GM21381 (cell line): ENCODE measurements around the gene NELFCD.
A peak's percentile ranks its signal among the peaks of the same experiment; 100 is the strongest.
"Not testable (repeated sequence)": the region's sequence is repeated elsewhere in the genome, so short reads cannot be mapped to it uniquely, and the experiment has no call there.

Experiments
- ATAC-seq: cut with Tn5 transposase; IDR thresholded peaks from one replicate; pipeline ENCODE4 v1.9.1; 2021; ENCODE audit warnings: mild to moderate bottlenecking, moderate library complexity; ENCODE audit not compliant: unreplicated experiment

The NELFCD gene, protein sequence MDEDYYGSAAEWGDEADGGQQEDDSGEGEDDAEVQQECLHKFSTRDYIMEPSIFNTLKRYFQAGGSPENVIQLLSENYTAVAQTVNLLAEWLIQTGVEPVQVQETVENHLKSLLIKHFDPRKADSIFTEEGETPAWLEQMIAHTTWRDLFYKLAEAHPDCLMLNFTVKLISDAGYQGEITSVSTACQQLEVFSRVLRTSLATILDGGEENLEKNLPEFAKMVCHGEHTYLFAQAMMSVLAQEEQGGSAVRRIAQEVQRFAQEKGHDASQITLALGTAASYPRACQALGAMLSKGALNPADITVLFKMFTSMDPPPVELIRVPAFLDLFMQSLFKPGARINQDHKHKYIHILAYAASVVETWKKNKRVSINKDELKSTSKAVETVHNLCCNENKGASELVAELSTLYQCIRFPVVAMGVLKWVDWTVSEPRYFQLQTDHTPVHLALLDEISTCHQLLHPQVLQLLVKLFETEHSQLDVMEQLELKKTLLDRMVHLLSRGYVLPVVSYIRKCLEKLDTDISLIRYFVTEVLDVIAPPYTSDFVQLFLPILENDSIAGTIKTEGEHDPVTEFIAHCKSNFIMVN

DNA sequence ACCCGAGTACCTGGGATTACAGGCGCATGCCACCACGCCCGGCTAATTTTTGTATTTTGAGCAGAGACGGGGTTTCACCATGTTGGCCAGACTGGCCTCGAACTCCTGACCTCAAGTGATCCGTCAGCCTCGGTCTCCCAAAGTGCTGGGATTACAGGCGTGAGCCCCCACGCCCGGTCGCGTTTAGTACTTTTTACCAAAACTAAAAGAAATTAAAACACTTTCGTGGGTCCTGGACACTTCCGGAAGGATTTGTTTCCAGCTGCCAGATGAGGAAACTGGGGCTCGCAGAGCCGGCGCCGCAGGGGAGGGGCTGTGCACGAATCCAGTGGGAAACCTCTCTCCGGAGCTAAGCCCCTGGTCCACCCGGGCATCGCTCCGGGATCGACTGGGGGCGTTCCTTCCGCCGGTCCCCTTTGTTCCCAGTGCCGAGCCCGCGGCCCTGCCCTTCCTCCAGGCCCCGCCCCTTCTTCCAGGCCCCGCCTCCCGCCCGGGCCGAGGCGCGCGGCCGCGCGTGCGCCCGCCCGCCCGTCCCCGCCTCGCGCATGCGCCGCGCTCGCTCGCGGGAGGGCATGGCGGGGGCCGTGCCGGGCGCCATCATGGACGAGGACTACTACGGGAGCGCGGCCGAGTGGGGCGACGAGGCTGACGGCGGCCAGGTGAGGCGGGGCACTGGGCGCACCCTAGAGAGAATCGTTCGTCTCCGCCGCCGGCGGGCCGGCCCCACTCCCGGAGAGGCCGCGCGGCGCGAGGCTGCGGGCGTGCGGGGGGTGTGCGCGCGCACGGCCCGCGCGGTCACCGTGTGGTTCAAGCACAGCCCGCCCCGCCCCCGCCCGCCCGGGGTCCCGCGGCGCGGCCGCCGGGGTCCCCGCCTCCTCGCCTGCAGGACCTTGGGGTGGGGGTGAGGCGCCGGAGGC is at the start of gene NELFCD:
NELFCD (plus strand) TSS at position 546 of the 917 bp plus-strand sequence; CDS start at position 600, 54 bp downstream.
- peak; percentile 72 for ATAC-seq

DNA sequence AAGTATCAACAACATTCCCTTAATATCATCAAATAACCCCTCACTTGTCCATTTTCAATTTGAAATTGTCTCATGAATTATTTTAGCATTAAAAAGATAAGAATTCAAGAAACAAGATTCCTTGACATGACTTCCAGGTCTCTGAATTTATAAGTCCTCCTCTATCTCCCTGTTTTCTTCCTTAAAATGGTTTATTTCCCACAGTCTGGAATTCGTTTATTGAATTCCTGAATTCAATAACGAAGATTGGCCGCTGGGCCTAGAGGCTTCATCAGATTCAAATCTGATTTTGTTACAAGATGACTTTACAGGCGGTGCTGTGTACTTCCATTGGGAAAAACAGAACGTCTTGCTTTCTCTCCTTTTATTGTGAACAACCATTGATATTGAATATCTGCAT is 48.9 kb upstream of the NELFCD start:
- no peak for ATAC-seq

DNA sequence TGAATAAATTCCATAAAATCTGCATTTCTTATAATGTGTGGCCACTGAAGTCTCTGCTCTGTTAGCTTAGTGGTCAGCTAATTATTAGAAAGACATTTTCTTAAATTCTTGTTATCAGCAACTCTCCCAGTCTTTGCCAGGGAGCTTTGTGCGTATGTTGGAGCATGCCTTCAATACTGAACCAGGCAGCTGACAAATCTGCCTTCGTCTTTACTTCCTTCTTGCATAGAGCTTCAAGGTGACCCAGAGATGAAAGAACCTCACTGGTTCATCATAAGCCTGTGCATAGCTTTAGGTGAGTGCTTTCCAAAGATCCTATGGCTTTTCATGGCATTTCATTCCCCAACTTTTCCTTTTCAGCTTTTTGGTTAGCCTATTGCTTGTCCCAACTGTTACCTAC is 43.0 kb upstream of the NELFCD start:
- ATAC-seq: no peak

DNA sequence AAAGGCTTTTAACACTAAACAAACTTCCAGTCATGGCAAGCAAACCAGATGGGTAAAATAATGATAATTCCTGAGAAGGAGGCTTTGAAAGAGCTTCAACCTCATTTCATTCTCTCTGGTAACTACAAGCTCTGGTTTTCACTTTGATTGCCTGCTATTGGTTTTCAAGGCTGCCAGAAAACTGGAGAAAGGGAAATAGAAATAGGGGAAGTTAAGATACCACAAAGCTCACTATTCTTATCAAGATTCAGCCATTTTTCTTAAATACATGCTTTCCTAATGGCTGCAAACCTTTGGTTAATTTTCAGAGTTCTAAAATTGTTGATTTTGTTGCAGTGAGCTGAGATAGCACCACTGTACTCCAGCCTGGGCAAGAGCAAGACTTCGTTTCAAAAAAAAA is 42.5 kb upstream of the NELFCD start:
- no peak for ATAC-seq

DNA sequence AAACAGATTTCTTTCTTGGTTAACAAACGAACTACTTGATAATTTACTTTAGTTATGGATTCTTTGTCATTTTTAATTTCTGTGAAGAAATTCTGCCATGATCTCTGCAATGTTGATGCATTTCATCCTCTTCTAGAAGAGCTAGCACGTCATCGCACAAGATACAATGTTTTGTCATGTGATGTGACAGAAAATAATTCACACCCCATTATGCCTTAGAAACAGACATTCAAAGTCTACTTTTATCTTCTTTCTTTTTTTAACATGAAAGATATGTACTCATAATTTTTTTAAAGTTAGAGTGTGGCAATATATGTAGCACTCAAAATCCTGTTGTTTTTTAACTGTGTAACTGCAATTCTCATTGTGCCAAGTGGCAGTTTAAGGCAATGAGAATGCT is 39.6 kb upstream of the NELFCD start:
- ATAC-seq: no peak

DNA sequence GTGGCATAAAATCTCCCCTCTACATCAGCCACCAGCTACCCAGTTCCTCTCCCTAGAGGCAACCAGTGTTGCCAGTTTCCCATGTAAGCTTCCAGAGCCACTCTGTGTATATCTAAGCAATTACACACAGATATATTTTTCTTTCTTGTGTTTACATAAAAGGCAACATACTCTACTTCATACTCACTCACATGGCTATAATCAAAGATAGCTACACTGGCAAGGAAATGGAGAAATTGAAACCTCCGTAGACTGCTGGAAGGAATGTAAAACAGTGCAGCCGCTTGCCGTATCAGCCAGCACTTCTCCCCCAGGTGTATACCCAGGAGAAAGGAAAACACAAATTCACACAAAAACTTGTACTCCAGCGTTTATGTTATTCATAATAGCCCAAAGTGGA is 38.5 kb upstream of the NELFCD start:
- ATAC-seq: no peak

DNA sequence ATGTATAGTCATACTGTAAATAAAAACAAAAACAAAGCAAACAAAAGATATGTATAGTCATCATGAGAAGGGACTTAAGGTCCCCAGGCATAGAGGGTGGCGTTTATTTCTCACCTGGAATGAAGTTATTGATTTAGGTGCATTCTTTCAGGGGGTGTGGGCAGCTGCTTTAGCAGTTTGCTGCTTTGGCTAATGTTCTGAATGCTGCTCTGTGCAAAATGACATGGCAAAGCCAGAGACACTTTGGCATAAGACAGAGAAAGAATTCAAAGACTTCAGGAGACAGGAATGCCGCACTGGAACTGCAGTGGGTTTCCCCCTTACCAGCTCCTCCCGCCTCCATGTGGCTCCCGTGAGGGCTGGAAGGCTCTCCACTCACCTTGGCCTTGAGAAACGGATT is 36.4 kb upstream of the NELFCD start:
- ATAC-seq: no peak

DNA sequence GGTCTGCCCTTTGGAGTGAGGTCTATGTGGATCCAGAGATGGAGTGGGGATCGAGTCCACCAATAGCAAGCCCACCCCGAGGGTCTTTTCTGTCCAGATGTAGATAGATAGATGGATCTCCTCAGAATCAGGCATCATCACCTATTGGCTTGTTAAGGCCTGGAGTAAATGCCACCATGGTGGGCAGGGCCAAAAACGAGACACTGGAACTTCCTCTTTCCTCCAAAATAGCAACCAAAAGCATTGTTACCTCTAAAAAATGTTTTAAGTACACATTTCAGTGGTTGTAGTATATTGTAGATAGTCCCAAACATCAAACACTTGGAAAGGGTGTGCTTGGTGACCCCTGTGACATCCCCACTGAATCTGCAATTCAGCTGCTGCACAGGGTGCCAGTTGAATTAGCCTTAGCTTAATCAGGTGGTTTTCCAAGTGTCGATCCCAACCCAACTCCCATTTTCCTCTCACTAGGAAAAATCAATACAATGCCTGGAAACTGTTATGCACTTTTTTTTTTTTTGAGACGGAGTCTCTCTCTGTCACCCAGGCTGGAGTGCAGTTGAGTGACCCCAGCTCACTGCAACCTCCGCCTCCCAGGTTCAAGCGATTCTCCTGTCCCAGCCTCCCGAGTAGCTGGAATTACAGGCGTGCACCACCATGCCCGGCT is 35.0 kb upstream of the NELFCD start:
- ATAC-seq: no peak

DNA sequence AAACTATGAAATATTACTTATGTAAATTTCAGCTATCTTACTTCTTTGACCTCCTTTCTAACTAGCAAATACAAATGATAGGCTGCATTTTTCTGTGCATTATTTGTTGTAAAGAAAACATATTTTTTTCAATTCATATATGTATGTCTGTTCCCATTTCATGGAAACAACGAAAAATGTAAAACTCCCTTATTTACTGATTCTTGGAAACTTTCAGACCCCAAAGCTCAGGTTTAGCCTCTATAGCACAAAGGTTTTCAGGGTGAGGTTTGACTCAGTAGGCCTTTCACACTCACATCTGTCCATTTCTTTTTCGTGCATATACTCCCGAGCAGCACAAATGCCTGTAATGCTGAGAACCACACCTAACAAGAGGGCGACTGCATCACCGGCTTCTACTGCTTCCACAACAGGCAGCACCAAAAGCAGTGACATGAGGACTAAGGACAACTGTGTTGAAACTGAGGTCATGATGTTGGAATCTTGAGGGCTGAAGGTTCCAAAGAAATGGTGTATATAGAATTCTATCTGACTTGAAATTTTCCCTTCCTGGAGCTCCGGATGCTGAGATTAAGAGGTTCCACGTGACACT is 33.2 kb upstream of the NELFCD start:
- ATAC-seq: not testable (repeated sequence)

DNA sequence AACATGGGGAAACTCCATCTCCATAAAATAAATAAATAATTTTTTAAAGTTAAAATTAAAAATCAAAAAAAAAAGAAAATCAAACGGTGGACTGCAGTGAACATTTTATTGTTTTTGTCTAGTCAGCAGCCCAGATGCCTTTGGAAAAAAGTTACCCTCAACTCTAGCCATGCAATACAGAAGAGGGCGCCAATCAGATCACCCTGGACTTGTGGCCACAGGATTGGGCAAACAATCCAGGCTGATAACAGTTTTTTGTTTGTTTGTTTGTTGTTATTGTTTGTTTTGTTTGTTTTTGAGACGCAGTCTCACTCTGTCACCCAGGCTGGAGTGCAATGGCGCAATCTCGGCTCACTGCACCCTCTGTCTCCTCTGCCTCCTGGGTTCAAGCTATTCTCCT is 30.5 kb upstream of the NELFCD start:
- ATAC-seq: no peak

DNA sequence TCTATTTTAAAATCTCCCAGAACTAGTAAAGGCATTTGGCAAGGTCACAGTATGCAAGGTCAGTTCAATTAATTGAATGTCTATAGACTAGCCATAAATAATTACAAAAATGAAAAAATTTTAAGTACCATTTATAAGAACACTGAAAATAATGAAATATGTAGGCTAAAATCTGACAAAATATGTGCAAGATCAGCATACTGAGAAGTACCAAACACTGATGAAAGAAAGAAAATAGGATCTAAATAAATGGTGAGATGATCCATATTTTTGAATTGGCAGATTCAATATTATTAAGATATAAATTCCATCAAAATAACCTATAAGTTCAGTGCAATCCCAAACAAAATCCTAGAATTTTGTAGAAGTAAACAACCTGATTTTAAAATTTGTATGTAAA is 28.0 kb upstream of the NELFCD start:
- no peak for ATAC-seq

DNA sequence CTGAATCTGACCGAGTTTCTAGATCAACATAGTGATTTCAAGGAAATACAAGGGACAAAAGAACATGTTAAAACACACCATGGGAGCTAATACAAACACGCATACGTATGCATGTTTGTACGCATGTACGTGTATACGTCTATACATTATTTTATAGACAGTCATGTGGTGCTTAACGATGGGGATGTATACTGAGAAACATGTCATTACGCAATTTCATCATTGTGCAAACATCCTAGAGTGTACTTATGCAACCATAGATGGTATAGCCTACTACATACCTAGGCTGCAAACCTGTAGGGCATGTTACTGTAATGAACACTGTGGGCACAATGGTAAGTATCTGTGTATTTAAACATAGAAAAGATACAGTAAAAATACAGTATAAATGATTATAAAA is 25.0 kb upstream of the NELFCD start:
- no peak for ATAC-seq

DNA sequence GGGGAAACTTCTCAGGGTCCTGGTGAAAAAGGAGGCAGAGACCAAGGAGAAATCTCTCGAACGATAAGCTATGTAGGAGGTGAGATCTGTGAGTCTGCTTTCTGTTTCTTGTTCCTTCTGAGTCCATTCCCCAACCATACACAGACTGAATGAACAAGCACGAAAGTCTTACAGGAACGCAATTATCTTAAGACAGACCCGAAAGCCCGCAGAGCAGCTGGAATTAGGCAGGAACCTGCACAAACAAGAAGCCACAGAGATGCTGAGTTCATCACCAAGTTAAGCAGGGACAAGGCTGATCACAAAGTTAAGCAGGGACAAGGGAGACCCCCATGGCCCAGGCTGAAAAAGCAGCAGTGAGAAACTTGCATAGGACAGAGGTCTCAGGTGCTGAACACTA is 21.4 kb upstream of the NELFCD start:
- no peak for ATAC-seq

DNA sequence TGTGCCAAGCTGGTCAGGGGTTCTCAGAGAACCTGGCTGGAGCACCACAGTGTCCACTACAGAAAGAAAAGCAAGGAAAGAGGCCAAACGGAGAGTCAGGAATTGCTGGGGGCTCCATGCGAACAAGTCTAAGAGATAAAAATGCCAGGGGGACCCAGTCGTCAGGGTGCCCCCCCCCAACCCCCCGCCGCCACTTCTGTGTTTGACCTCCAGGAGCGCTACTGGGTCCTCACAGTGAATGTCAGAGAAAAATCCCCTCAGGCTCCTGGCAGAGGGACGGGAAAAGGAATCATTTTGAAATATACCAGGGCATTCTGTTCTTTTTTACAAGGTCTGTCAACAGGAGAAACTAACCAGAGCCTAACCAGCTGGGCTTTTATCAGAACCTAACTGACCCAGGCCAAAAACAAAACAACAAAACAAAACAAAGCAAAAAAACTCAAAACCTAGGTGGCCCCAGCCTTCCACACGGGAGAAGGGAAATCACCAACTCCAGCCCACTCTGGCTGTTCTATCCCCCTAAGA is 17.9 kb upstream of the NELFCD start:
- no peak for ATAC-seq

DNA sequence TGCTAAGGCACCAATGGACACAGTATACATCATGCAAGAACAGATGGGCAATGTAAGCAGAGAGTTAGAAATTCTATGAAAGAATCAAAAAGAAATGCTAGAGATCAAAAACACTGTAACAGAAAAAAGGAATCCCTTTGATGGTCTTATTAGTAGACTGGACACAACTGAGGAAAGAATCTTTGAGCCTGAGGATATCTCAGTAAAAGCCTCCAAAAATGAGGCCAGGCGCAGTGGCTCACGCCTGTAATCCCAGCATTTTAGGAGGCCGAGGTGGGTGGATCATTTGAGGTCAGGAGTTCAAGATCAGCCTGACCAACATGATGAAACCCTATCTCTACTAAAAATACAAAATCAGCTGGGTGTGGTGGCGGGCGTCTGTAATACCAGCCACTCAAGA is 17.1 kb upstream of the NELFCD start:
- not testable (repeated sequence) for ATAC-seq

DNA sequence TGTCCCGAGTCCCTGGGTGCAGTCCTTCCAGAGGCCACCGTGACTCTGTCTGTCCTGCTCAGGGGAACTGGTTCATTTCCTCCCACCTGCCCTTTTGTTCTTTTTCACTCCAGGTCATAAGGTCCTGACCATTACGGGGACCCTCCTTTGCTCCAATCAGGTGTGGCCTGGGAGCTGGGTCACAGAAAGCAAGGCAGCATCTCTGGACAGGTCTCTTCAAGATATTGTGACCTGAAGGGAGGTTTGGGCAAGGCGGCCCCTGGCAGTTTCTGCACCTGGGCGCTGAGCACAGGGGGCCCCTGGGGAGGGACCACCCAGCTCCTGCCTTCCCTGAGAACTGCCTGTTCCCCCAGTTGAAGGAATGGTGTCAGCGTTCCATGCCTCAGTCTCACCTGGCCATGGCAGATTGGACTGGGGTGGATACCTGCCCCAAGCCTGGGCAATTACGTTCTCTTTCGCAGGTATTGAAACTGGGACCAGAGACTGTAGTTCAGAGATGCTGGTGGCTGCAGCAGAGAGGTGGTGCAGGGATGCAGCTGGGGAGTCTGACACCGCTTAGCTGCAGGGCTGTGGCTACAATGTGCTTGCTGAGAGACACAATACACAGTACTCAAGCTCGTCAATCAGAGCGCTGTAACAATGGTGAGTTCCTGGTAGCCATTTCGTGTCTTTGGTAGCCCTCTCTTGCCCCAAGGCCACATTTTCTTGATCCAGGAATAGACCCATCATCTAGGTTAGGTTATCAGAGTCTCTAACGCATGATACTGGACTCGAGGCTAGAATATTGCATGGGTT is 15.6 kb upstream of the NELFCD start:
- ATAC-seq: no peak

DNA sequence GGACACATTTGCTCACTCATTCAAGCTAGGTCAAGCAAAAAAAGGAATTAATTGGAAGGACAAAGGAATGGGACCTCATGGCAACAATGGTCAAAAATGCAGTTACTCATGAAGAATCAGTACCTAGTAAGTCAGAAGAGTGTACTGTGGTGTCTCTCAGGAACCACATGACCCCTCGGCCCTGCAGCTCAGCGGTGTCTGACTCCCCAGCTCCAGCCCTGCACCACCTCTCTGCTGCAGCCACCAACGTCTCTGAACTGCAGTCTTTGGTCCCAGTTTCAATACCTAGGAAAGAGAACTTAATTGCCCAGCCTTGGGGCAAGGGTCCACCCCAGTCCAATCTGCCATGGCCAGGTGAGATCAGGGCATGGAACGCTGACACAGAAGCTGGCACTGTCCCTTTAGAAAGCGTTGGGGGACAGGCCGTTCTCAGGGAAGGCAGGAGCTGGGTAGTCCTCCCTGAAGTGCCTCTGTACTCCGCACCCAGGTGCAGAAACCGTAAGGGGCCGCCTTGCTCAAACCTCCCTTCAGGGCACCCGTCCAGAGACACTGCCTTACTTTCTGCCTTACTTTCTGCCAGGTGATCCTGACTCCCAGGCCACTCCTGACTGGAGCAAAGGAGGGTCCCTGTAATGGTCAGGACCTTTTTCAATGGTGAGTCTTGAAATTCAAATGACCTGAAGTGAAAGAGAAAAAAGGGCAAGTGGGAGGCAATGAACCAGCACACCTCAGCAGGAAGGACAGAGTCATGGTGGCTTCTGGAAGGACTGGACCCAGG is 13.2 kb upstream of the NELFCD start:
- no peak for ATAC-seq

DNA sequence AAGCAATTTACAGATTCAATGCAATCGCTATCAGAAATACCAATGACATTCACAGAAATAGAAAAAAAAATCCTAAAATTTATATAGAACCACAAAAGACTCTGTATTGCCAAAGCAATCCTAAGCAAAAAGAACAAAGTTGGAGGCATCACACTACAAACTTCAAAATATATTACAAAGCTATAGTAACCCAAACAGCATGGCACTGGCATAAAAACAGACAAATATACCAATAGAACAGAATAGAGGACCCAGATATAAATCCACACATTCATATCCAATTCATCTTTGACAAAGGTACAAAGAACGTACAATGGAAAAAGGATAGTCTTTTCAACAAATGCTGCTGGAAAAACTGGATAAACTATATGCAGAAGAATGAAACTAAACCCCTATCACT is 11.6 kb upstream of the NELFCD start:
- ATAC-seq: no peak

DNA sequence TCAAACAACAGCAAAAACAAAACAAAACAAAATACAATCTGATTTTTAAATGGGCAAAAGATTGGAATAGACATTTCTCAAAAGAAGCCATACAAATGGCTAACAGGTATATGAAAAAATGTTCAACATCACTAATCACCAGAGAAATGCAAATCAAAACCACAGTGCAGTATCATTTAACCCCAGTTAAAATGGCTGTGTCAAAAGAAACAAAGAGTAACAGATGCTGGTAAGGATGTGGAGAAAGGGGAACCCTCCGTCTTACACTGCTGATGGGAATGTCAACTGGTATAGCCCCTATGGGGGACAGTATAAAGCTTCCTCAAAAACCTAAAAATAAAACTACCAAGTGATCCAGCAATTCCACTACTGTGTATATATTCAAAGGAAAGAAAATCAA is 10.9 kb upstream of the NELFCD start:
- no peak for ATAC-seq
